Colonic mucosa (tissue), 4 donors: Measurements from ENCODE around the gene KRTAP10-7. TPM values are rescaled to one million over a fixed set of nuclear protein-coding genes. Genes with fewer than 3 reads are reported as not detected.

Experiments used
- DNase-seq: peaks from one replicate; pipeline ENCODE4 v3.0.0-alpha.2; 2020
- H3K27ac ChIP-seq: fragments of 200-600 bp; one replicate; pipeline ENCODE4 v1.8.0; 2021
- H3K27me3 ChIP-seq: fragments of 200-600 bp; one replicate; pipeline ENCODE4 v1.8.0; 2021
- H3K36me3 ChIP-seq: fragments of 200-600 bp; one replicate; pipeline ENCODE4 v1.8.0; 2021
- H3K4me1 ChIP-seq: fragments of 200-600 bp; one replicate; pipeline ENCODE4 v1.8.0; 2021; ENCODE audit warnings: mild to moderate bottlenecking
- H3K4me3 ChIP-seq: fragments of 200-600 bp; one replicate; pipeline ENCODE4 v1.8.0; 2021
- H3K9ac ChIP-seq, 2 donors: one replicate each; pipeline ENCODE4 v1.7.0; 2013; ENCODE audit warnings: control low read depth in 2 of 2, low read depth in 2 of 2, low read length in 2 of 2
- H3K9me3 ChIP-seq: fragments of 200-600 bp; one replicate; pipeline ENCODE4 v1.8.0; 2021
- intact Hi-C: fragments of 100-400 bp; cut with DNase I; formaldehyde crosslinking; loops from one replicate; pipeline ENCODE4 v1.14.1; 2022
- total RNA-seq, 2 donors: library from RNA; stranded (reverse); fragmentation: NEBNext Ultra II Directional in 1 of 2; extraction: Animal tissue kit (Norgen Biotek cat#: 25700) in 1 of 2; gene quantifications; one replicate each; pipeline ENCODE4 v1.2.1, GENCODE V29; 2021
- TF ChIP-seq, protein P1 (sequence below): fragments of 200-600 bp; IDR thresholded peaks from one replicate; pipeline ENCODE4 v1.8.0; 2022; ENCODE audit warnings: antibody characterized with exemption, mild to moderate bottlenecking
- donor health status: healthy.
- donor health status: DM: no; HTN: no; CAD: no.
- donor health status: DM: no; HTN: no; CAD: no.

Gene KRTAP10-7
- total RNA-seq, 2 donors from 2014 or later, result not detected

DNA sequence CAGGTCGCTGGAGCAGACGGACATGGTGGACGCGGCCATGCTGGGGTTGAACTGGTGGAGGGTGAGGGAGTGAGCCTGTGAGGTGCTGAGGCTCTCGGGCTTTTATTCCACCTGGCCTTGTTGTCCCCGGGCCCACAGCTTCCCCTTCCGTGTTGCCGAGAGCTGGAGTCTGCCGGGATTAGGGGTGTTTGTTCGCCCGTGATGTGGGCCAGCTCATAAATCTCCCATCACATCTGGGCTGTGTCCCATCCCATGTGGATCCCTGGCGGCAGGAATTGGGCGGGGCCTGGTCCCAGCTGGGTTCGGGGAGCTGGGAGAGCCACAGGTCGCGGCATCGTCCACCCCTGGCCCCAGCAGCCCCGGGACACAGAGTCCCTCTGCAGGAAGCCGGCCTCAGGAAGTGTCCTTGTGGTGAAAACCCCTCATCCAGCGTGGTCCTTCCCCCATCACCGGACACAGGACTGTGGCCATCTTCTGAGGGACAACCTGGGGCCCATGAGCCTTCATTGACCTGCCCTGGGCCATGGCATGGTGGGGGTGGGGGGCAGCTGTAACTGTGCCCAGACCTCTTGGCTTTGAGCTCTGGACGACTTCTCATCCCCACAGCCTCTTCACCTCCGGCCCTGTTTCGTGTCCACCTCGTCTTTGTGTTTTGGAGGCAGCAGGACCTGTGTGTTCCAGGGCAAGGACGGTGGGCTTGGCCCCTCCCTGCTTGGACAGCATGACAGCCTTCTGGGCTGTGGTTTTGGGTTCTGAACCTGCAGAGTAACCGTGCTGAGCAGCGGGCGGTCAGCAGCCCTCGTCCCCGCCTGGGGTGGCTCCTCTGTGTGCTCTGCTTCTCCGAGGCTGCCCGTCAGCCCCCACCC is 7.7 kb upstream of the KRTAP10-7 start, which contains the start of gene KRTAP10-6:
Gene KRTAP10-6 (minus strand): TSS at position 60 of the 866 bp plus-strand sequence. CDS start 21 bp downstream, at position 39.
- Histone ChIP-seq H3K27me3 (no peaks in the 10 kb centered on the region), H3K9me3 (no peaks in the 10 kb centered on the region), H3K4me3 (no peak within 1 kb of the TSS), H3K4me1 (no peaks in the 10 kb centered on the region), H3K27ac (no peak within 1 kb of the TSS), H3K36me3 (no peaks in the 10 kb centered on the region), H3K9ac (no peak within 1 kb of the TSS)
- no peak for DNase-seq
- TF ChIP-seq, protein P1, sequence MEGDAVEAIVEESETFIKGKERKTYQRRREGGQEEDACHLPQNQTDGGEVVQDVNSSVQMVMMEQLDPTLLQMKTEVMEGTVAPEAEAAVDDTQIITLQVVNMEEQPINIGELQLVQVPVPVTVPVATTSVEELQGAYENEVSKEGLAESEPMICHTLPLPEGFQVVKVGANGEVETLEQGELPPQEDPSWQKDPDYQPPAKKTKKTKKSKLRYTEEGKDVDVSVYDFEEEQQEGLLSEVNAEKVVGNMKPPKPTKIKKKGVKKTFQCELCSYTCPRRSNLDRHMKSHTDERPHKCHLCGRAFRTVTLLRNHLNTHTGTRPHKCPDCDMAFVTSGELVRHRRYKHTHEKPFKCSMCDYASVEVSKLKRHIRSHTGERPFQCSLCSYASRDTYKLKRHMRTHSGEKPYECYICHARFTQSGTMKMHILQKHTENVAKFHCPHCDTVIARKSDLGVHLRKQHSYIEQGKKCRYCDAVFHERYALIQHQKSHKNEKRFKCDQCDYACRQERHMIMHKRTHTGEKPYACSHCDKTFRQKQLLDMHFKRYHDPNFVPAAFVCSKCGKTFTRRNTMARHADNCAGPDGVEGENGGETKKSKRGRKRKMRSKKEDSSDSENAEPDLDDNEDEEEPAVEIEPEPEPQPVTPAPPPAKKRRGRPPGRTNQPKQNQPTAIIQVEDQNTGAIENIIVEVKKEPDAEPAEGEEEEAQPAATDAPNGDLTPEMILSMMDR, result no peak
- intact Hi-C loops, result no loop called here

DNA sequence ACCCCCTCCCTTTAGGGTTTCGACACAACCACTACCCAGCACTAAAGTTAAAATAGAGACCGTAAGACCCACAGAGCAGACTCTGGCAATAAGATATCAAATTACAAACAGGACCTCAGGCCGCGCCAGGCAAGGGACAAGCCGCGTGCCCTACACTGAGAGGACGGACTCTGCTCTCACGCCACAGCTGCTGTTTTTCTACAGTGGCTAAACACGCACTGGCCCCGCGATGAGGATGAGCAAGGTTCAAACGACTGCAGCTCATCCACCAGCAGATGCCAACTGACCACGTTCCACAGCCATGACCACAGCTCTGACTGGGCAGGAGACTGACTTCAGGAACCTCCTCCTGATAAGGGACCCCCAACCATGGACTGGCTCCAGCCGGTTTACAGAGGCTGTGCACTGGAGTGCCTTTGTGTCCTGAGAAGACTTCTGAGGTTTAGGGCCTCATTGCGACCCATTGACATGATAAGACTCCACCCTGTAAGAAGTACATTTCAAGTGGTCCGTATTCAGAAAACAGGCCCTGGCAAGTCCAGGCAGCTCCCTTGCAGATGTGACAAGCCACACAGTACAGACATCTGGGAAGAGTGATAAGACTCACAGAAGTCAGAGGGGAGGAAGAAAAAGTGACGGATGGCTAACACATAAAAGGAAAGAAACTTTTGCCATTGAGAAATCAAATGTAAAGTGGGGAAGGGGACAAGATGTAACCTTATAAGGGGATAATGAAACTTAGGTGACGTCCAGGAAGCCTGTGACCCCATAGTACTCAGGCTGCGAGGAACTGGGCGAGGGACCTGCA is 6.6 kb upstream of the KRTAP10-7 start:
- Histone ChIP-seq H3K4me1 (no peaks in the 10 kb centered on the region), H3K4me3 (no peak overlapping the region), H3K9me3 (no peaks in the 10 kb centered on the region), H3K36me3 (no peaks in the 10 kb centered on the region), H3K27ac (no peak overlapping the region), H3K27me3 (no peaks in the 10 kb centered on the region), H3K9ac (no peak overlapping the region)
- intact Hi-C loops, result no loop called here
- DNase-seq, result no peak
- TF ChIP-seq, protein P1, result no peak

DNA sequence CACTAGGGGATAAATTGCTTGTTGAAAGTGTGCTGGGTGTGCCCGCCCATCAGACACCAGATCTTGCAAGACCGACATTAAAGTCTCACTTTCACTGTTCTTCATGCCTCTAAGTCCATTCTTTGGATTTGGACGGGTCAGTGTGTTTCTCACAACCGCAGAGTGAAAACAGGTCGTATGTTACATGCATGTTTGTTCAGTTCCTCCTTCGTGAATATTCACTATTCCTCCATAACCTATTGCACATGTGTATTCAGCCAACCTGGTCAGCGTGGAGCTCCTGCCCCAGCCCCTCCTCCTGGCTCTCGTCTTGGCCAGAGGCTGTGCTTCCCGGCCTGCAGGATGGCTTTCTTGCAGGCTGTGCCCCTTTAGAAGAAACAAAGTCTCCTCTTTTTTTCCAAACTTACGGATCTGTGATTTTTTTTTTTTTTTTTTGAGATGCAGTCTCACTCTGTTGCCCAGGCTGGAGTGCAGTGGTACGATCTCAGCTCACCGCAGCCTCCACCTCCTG is 5.9 kb upstream of the KRTAP10-7 start:
- Histone ChIP-seq H3K27ac (no peak overlapping the region), H3K9me3 (no peaks in the 10 kb centered on the region), H3K36me3 (no peaks in the 10 kb centered on the region), H3K27me3 (no peaks in the 10 kb centered on the region), H3K9ac (no peak overlapping the region), H3K4me1 (no peaks in the 10 kb centered on the region), H3K4me3 (no peak overlapping the region)
- intact Hi-C loops, result no loop called here
- DNase-seq, result no peak
- TF ChIP-seq, protein P1, result no peak

DNA sequence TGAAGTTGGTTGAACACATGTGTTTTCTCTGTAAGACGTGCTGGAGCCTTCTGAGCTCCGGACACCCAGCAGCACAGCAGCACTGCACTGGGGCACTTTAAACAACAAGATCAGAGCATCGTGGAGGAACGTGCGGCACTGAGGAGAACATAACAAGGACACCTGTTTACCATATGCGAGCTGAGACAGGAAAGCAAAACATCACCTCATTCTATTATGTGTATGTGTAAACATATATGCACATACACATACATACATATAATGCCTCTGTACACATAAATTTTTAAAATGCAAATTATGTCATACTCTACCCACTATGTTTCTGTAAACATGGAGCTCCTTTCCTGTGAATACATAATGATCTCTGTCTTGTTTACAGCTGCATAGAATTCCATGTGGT is 4.9 kb upstream of the KRTAP10-7 start:
- TF ChIP-seq, protein P1, result no peak
- Histone ChIP-seq H3K4me3 (no peak overlapping the region), H3K9ac (no peak overlapping the region), H3K27ac (no peak overlapping the region), H3K36me3 (no peaks in the 10 kb centered on the region), H3K9me3 (no peaks in the 10 kb centered on the region), H3K4me1 (no peaks in the 10 kb centered on the region), H3K27me3 (no peaks in the 10 kb centered on the region)
- no peak for DNase-seq
- intact Hi-C loops, result no loop called here

DNA sequence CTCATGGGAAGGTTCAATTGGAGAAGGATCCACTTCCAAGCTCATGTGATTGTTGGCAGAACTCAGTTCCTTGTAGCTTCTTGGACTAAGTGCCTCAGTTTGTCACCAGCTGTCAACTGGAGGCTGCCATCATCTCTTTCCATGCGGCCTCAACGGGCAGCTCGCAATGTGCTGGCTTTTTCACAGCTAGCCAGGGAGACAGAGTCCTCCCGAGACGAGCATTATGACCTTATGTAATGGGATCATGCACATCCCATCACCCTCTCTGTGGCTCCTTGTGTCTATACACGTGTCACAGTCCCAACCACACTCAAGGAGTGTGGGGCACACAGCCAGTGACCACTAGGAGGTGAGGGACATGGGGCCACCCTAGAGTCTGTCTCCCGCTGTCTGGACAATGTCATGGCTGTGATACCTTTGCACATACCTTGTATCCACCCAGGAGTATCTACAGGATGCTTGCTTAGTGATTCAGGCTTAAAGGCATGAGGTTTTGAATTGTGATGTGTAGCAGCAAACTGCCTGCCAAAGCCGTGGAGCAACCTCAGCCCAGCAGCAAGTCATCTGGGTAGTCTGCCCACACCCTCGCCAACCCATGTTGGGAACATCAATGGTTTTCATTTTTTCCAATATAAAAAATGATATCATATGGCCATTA is 4.2 kb upstream of the KRTAP10-7 start:
- DNase-seq, result no peak
- Histone ChIP-seq H3K36me3 (no peaks in the 10 kb centered on the region), H3K9ac (no peak overlapping the region), H3K9me3 (no peaks in the 10 kb centered on the region), H3K4me3 (no peak overlapping the region), H3K4me1 (no peaks in the 10 kb centered on the region), H3K27me3 (no peaks in the 10 kb centered on the region), H3K27ac (no peak overlapping the region)
- intact Hi-C loops, result no loop called here
- TF ChIP-seq, protein P1, result no peak
